ENCODE measurements around the gene LRMDA.

DNA sequence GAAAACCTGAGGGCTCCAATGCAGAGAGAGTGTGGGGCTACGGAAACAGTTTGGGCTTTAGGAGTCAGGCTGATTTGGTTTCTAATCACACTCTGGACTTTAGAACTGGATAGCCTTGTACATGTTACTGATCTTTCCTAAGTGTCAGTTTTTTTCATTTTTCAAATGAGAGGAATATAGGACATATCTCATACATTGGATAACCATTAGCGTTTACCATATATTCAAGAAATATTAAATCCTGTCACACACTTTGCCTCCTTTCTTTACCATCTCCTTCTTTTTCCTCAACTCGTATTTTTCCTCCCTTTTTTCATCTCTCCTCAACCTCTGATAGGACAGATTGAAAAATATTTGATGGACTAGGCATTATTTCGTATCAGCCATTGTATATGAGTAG lies 885.7 kb downstream of the LRMDA start:
- TF ChIP-seq, protein P1, sequence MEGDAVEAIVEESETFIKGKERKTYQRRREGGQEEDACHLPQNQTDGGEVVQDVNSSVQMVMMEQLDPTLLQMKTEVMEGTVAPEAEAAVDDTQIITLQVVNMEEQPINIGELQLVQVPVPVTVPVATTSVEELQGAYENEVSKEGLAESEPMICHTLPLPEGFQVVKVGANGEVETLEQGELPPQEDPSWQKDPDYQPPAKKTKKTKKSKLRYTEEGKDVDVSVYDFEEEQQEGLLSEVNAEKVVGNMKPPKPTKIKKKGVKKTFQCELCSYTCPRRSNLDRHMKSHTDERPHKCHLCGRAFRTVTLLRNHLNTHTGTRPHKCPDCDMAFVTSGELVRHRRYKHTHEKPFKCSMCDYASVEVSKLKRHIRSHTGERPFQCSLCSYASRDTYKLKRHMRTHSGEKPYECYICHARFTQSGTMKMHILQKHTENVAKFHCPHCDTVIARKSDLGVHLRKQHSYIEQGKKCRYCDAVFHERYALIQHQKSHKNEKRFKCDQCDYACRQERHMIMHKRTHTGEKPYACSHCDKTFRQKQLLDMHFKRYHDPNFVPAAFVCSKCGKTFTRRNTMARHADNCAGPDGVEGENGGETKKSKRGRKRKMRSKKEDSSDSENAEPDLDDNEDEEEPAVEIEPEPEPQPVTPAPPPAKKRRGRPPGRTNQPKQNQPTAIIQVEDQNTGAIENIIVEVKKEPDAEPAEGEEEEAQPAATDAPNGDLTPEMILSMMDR (optimal IDR thresholded peaks at IDR 0.05 in 1 of 3, IDR thresholded peaks at IDR 0.05 in 1 of 3, conservative IDR thresholded peaks at IDR 0.05 in 1 of 3; ENCODE audit: extremely low read depth in 1 of 3, insufficient read depth in 2 of 3, low read length in 3 of 3): no peak
- no peak for TF ChIP-seq EZH2 (IDR thresholded peaks at IDR 0.05; ENCODE audit: low read length)

Measured in keratinocyte (primary cell).